H9 (cell line): ENCODE results near the gene CDC14C. TPM values are rescaled to one million over a fixed set of nuclear protein-coding genes. Genes with fewer than 3 reads are reported as not detected.

Experiments used
- DNase-seq: peaks from one replicate; pipeline ENCODE4 v3.0.0-alpha.2; 2017
- H2AFZ ChIP-seq: one replicate; pipeline ENCODE4 v1.6.1; 2013; ENCODE audit warnings: mild to moderate bottlenecking, low read length, control low read depth, moderate library complexity
- H2AK5ac ChIP-seq: 2 replicates; pipeline ENCODE4 v1.6.1; 2013; ENCODE audit warnings: low read length, control low read depth, mixed read lengths; ENCODE audit not compliant: insufficient read length
- H2BK120ac ChIP-seq: one replicate; pipeline ENCODE4 v1.6.1; 2013; ENCODE audit warnings: low read depth, mild to moderate bottlenecking, low read length, control low read depth, inconsistent platforms; ENCODE audit not compliant: poor library complexity, severe bottlenecking
- H2BK12ac ChIP-seq: 2 replicates; pipeline ENCODE4 v1.6.1; 2013; ENCODE audit warnings: low read length, control low read depth, mixed read lengths, low read depth; ENCODE audit not compliant: insufficient read length
- H2BK15ac ChIP-seq: 2 replicates; pipeline ENCODE4 v1.6.1; 2013; ENCODE audit warnings: low read depth, low read length, control low read depth
- H2BK20ac ChIP-seq: one replicate; pipeline ENCODE4 v1.6.1; 2013; ENCODE audit warnings: low read depth, mild to moderate bottlenecking, low read length, control low read depth, inconsistent platforms; ENCODE audit not compliant: poor library complexity, severe bottlenecking
- H2BK5ac ChIP-seq: 2 replicates; pipeline ENCODE4 v1.6.1; 2013; ENCODE audit warnings: low read length, control low read depth, mixed read lengths; ENCODE audit not compliant: insufficient read length
- H3K14ac ChIP-seq: 2 replicates; pipeline ENCODE4 v1.6.1; 2013; ENCODE audit warnings: low read length, control low read depth; ENCODE audit not compliant: insufficient read depth
- H3K18ac ChIP-seq: 2 replicates; pipeline ENCODE4 v1.6.1; 2013; ENCODE audit warnings: low read depth, mild to moderate bottlenecking, mixed read lengths, low read length, control low read depth; ENCODE audit not compliant: insufficient read length
- H3K23ac ChIP-seq: 2 replicates; pipeline ENCODE4 v1.6.1; 2013; ENCODE audit warnings: low read length, control low read depth, mixed read lengths, low read depth; ENCODE audit not compliant: insufficient read length
- H3K23me2 ChIP-seq: 2 replicates; pipeline ENCODE4 v1.6.1; 2013; ENCODE audit warnings: low read depth, mild to moderate bottlenecking, mixed read lengths, low read length, control low read depth; ENCODE audit not compliant: insufficient read length, poor library complexity, severe bottlenecking
- H3K27ac ChIP-seq: 2 replicates; pipeline ENCODE4 v1.5.1; 2013; ENCODE audit warnings: low read length, control low read depth, mixed read lengths, low read depth; ENCODE audit not compliant: insufficient read length
- H3K27me3 ChIP-seq: 2 replicates; pipeline ENCODE4 v1.6.1; 2013; ENCODE audit warnings: low read length, control low read depth, inconsistent platforms; ENCODE audit not compliant: insufficient read depth
- H3K4ac ChIP-seq: 2 replicates; pipeline ENCODE4 v1.6.1; 2013; ENCODE audit warnings: low read depth, mild to moderate bottlenecking, control low read depth, inconsistent platforms, low read length, moderate library complexity
- H3K4me1 ChIP-seq: 2 replicates; pipeline ENCODE4 v1.6.1; 2013; ENCODE audit warnings: low read length, control low read depth, inconsistent platforms; ENCODE audit not compliant: insufficient read depth
- H3K4me2 ChIP-seq: 2 replicates; pipeline ENCODE4 v1.6.1; 2013; ENCODE audit warnings: low read length, control low read depth, mixed read lengths; ENCODE audit not compliant: insufficient read length, insufficient read depth
- H3K56ac ChIP-seq: 2 replicates; pipeline ENCODE4 v1.6.1; 2013; ENCODE audit warnings: low read depth, mild to moderate bottlenecking, mixed read lengths, low read length, control low read depth; ENCODE audit not compliant: insufficient read length
- H3K79me1 ChIP-seq: 2 replicates; pipeline ENCODE4 v1.6.1; 2013; ENCODE audit warnings: low read depth, mild to moderate bottlenecking, moderate library complexity, low read length, control low read depth, inconsistent platforms; ENCODE audit not compliant: insufficient read depth, poor library complexity, severe bottlenecking
- H3K79me2 ChIP-seq: 2 replicates; pipeline ENCODE4 v1.6.1; 2013; ENCODE audit warnings: low read length, control low read depth, inconsistent platforms; ENCODE audit not compliant: insufficient read depth
- H3K9ac ChIP-seq: 2 replicates; pipeline ENCODE4 v1.6.1; 2013; ENCODE audit warnings: low read length, control low read depth, mixed read lengths; ENCODE audit not compliant: insufficient read length; ENCODE audit errors: extremely low read depth
- H3K9me3 ChIP-seq: one replicate; pipeline ENCODE4 v1.6.1; 2013; ENCODE audit warnings: low read depth, low read length, inconsistent platforms; ENCODE audit not compliant: control insufficient read depth
- H3T11ph ChIP-seq: one replicate; pipeline ENCODE4 v1.6.1; 2013; ENCODE audit warnings: mild to moderate bottlenecking, low read length, control low read depth, inconsistent platforms
- H4K20me1 ChIP-seq: one replicate; pipeline ENCODE4 v1.6.1; 2013; ENCODE audit not compliant: control insufficient read depth, insufficient read length, insufficient read depth
- H4K5ac ChIP-seq: 2 replicates; pipeline ENCODE4 v1.6.1; 2013; ENCODE audit warnings: low read depth, mild to moderate bottlenecking, mixed read lengths, low read length, control low read depth; ENCODE audit not compliant: insufficient read length
- H4K8ac ChIP-seq: replicated peaks from 2 replicates; pipeline ENCODE4 v1.6.1; 2013; ENCODE audit warnings: low read length, control low read depth, mixed read lengths, low read depth; ENCODE audit not compliant: insufficient read length
- H4K91ac ChIP-seq: 2 replicates; pipeline ENCODE4 v1.6.1; 2013; ENCODE audit warnings: low read depth, mild to moderate bottlenecking, moderate library complexity, mixed read lengths, low read length, control low read depth; ENCODE audit not compliant: insufficient read length
- H3K27ac Mint-ChIP-seq, 3 experiments: 2 replicates in 2 of 3; 3 replicates in 1 of 3; pipeline ENCODE4 v1.8.0; 2020 to 2021; ENCODE audit warnings: mixed read lengths in 3 of 3, mild to moderate bottlenecking in 1 of 3, moderate library complexity in 1 of 3
- H3K27me3 Mint-ChIP-seq: 2 replicates; pipeline ENCODE4 v1.8.0; 2021; ENCODE audit warnings: low read depth, mild to moderate bottlenecking, moderate library complexity, mixed read lengths
- H3K36me3 Mint-ChIP-seq, 3 experiments: 2 replicates in 2 of 3; 3 replicates in 1 of 3; pipeline ENCODE4 v1.8.0; 2020 to 2021; ENCODE audit warnings: low read depth in 3 of 3, mixed read lengths in 3 of 3; ENCODE audit not compliant: insufficient read depth in 1 of 3
- H3K4me1 Mint-ChIP-seq, 2 experiments: 2 replicates each; pipeline ENCODE4 v1.8.0; 2020; ENCODE audit warnings: mixed read lengths in 2 of 2
- H3K4me3 Mint-ChIP-seq, 2 experiments: 2 replicates in 1 of 2; 3 replicates in 1 of 2; pipeline ENCODE4 v1.8.0; 2020 to 2021; ENCODE audit warnings: mild to moderate bottlenecking in 2 of 2, mixed read lengths in 2 of 2, moderate library complexity in 1 of 2
- H3K9me3 Mint-ChIP-seq, 2 experiments: 2 replicates in 1 of 2; 3 replicates in 1 of 2; pipeline ENCODE4 v1.8.0; 2020; ENCODE audit warnings: mild to moderate bottlenecking in 2 of 2, mixed read lengths in 2 of 2, moderate library complexity in 1 of 2
- CTCF ChIP-seq: fragments of 200-600 bp; sonication (generic); conservative IDR thresholded peaks from 3 replicates; pipeline ENCODE4 v1.8.0; 2021; ENCODE audit warnings: antibody characterized with exemption, mild to moderate bottlenecking
- WGBS: extraction: QIAGEN DNeasy Blood & Tissue Kit; methylation state at CpG from one replicate; pipeline ENCODE4 v1.1.7; 2013; ENCODE audit warnings: missing lambda C conversion rate, low lambda C conversion rate, mixed read lengths; ENCODE audit not compliant: insufficient read length; ENCODE audit errors: extremely low coverage; 5-methylcytosine and 5-hydroxymethylcytosine counted together
- total RNA-seq: library from RNA; stranded (reverse); gene quantifications from 2 replicates; pipeline ENCODE4 v1.2.1, GENCODE V29; 2021

The CDC14C gene
- total RNA-seq, 1 experiment from 2014 or later: not detected

DNA sequence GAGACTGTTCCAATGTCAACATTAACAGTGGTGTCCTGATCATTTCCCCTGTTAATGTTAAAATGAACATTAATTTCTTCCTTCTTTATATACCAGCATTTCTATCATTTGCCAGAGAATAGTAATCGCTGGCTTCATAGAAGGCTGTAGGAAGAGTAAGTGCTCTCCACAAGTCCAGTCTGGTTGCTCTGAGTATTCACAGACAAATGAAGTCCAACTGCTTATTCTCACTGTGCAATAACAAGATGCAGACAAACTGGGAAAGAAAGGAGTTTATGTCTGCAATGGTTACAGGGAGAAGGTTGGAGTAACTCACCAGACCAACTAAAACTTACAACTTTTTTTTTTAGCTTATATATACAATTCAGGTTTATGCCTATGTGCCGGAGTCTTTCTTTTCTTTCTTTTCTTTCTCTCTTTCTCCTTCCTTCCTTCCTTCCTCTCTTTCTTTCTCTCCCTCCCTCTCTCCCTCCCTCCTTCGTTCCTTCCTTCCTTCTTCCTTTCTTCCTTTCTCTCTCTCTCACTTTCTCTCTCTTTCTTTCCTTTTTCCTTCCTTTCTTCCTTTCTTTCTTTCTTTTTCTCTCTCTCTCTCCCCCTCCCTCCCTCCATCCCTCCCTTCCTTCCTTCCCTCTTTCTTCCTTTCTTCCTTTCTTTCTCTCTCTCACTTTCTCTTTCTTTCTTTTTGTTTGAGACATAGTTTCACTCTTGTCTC, 19.1 kb downstream of the CDC14C start:
- H3K27me3 ChIP-seq: no peaks in the 10 kb centered on the region
- no peak overlapping the region for H2AK5ac ChIP-seq
- no peak overlapping the region for H3T11ph ChIP-seq
- no peak overlapping the region for H2BK5ac ChIP-seq
- no peak overlapping the region for H2BK15ac ChIP-seq
- no peak overlapping the region for H3K18ac ChIP-seq
- Mint-ChIP-seq H3K4me3 (no peak overlapping the region), H3K36me3 (peaks cover 7 to 22% (median 17%) of the 10 kb centered on the region in 3 experiments; a peak in 6 of 7 replicates), H3K4me1 (peaks cover 9% of the 10 kb centered on the region in 2 experiments), H3K9me3 (peaks cover 20 to 22% of the 10 kb centered on the region in 2 experiments), H3K27ac (no peak overlapping the region), H3K27me3 (no peaks in the 10 kb centered on the region)
- no peak for DNase-seq
- no peak overlapping the region for H3K4ac ChIP-seq
- no peaks in the 10 kb centered on the region for H3K9me3 ChIP-seq
- no peak overlapping the region for H4K8ac ChIP-seq
- H4K91ac ChIP-seq: no peak overlapping the region
- no peak overlapping the region for H3K23ac ChIP-seq
- no peak overlapping the region for H3K9ac ChIP-seq
- no peaks in the 10 kb centered on the region for H3K23me2 ChIP-seq
- H3K4me1 ChIP-seq: no peaks in the 10 kb centered on the region
- no peak overlapping the region for H3K27ac ChIP-seq
- no peaks in the 10 kb centered on the region for H3K79me2 ChIP-seq
- H3K14ac ChIP-seq: no peak overlapping the region
- H4K20me1 ChIP-seq: no peaks in the 10 kb centered on the region
- no peak overlapping the region for H2BK12ac ChIP-seq
- TF ChIP-seq CTCF: no peak
- no peak overlapping the region for H3K4me2 ChIP-seq
- no peak overlapping the region for H2BK120ac ChIP-seq
- H2BK20ac ChIP-seq: no peak overlapping the region
- no peaks in the 10 kb centered on the region for H3K79me1 ChIP-seq
- H4K5ac ChIP-seq: no peak overlapping the region
- H2AFZ ChIP-seq: no peak overlapping the region
- WGBS: no CpG with 5 or more reads among the region's 3 CpGs
- no peak overlapping the region for H3K56ac ChIP-seq
